T-helper 22 cell (primary cell): ENCODE data around the gene RHEB.

Experiments used
- DNase-seq: peaks from one replicate; pipeline ENCODE4 v3.0.0-alpha.2; 2020; ENCODE audit warnings: low read depth

RHEB gene

DNA sequence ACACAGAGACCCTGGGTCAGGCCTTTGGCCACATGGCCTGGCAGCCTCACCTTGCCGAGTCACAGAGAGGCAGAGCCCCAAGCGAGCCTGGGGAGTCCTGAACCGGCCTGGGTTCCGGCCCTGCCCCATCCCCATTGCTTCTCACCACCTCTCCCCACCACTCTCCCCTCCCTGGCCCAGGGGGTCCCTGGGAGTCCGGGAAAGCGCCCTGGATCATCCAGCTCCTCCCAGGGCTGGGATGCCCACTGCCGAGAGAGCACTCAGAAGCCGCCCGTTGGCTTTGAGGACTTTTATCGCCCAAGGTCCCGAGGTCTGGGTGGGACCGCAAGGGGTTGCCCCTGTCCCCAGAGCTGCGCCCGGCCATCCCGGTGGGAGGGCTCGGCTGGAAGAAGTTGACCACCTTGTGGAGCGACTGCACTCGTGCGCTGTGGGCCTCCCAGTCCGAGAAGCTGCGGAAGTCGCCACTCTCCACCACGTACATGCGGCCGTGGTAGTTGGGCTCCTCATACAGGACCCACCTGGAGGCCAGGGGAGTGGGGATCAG lies 87.9 kb downstream of the RHEB start:
- no peak for DNase-seq

DNA sequence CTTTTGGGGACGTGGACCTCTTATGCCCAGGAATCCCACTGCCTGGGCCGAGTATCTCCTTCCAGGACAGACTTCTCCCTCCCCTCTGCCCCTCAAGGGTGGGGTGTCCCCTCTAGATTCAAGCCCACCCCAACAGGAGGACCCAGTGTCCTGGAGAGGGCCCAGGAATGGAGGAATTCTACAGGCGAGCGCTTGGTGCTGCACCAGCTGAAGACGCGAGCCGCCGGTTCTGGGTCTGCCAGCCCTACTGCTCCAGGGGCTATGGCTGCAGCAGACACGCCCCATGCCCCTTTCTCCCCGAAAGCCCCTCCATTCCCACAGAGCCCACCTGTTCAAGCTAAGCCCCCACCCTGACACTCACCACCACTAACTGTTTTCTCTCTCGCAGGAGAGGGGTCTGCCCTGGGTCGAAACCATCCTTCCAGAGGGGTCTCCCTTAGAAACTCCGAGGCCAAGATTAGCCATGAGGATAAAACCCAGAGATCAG lies 88.4 kb downstream of the RHEB start:
- no peak for DNase-seq

DNA sequence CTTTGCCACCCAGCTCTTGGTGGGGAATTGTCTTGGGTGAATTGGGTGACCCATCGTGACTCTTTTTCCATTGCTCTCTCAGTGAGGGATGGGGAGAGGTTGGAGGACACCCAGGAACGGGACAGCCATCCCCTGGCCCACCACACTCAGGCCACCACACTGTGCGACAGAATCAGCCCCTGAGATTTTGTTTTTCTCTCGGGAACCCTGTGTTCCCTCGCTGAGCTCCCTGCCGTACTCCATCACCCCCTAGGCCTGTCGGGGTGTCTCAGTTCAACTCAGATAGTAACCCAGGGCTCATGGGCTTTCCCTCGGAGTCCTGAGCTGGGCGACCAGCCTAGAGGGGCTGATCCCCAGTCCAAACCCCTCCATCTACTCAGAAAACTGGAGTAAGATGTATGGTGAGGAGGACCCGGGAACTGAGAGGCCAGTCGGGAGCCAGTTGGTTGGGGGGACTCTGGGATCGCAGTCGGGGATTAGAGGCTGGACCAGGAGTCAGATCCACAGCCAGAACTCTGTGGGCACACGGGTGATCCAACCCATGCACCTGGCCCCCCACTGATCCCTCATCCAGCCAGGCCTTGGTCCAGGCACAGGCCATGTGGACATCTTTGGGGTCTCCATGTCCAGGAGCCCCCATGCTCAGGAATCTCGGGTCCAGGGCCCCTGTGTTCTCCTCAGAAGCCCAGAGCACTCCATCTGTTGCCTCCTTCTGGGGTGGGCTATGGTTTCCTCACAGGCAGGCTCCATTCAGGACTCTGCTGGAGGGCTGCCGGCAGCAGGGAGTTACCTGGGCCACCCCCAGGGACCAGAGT lies 89.1 kb downstream of the RHEB start:
- DNase-seq = no peak

DNA sequence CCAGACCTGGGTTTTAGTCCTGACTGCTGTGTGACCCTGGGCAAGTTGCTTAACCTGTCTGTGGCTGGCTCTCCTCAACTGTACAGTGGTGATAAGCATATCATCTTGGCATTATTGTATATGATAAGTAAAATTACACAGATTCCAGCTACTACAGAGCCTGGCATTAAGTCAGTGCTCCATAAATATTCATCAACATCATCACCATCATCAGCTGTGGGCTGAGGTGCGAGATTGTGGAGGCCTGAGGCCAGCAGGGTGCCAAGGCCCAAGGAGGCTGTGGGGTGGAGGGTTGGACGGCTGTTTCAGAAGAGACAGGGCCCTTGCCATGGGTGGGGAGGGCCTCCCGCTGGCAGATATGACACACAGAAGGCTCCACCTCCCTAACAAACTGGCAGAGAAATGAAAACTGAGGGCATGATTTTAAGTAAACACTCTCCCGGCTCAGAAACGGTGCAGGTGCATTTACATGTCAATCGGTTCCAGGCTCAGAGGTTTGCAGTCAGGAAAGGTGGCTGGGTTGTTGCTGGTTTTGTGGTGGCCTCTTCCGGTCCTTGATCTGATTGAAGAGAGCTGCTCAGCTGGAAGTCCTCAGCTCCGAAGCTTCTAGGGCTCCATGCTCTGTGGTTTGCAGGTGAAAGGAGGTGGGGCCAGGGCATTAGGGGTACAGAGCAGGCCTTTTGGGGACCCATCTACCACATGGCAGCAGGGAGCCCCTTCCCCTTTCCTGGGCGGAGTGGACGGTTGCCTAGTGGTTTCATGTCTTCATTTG lies 89.9 kb downstream of the RHEB start:
- peak; percentile 60 for DNase-seq

DNA sequence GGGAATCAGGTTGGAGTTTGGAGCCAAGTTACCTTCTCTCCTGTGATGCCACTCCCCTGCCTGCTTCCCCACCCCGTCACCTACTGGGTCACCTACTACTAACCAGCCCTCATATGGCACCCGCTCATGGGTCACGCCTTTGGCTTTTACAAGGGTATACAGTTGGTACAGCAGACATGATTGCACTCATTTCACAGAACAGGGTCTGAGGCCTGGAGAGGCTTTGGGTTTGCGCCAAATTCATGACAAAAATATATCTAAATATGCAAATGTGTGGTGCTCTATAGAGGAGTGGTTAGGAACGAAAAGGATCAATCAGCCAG lies 90.5 kb downstream of the RHEB start:
- DNase-seq = no peak

DNA sequence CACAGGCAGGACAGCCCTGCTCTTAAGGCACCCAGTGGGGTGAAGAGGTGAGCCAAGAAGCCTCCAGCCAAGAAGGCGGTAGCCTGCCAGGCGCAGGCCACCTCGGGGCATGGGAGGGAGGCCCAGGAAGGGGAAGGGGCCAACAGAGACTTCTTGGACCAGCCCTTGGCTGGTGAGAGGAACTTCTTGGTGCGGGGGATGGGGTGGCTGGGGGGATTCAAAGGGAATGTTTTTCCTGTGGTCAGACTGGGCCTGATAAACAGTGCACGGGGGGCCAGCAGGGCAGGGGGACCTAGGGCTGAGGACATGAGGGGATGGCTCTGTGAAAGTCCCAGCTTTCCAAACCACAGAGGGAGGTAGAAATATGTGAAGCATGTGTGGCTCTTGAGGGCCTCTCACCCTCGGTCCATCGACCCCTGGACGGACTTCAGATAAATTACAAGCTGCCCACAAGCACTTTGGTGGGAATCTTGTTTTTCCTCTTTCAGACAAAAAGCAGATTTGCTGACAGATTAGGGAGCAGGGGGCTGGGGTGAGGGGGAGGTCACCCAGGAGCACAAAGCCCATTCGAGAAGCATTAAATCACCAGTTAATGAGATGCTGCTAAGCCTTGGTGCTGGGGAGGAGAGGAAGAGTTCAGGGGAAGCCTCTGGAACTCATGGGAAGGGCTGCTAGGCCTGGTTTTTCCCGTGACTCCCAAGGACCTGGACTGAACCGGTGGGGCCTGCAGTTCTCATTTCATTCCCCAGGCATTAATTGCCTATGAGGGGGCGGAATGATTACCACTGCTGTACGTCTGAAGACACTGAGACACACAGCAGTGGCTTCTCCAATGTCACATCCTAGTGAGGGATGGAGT lies 91.1 kb downstream of the RHEB start:
- DNase-seq = no peak

DNA sequence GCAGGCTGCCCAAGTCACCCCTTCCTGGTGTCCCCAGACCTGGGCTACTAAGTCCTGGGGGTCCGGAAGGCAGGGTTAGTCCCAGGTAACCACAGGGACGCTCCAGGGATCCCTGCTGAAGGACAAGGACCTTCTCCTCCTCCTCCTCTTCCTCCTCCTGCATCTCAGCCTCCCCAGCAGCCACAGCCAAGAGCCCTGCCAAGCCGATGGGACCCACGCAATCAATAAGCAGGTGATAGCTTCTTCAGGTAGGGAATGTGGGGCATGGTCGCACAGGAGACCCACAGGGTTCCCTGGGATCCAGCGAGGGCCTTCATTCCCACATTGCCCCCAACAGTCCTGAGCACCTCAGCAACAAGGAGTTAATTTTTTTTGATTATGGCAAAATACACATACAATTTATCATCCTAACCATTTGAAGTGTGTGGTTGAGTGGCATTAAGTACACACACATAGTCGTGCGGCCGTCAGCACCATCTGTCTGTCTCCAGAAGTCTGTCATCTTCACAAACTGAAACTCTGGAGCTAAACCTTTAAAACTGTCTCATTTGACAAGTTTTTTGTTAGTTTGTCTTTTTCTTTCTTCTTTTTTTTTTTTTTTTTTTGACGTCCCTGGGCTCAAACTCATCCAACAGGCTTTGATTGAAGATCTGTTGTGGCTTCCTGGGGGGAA lies 91.9 kb downstream of the RHEB start:
- no peak for DNase-seq

DNA sequence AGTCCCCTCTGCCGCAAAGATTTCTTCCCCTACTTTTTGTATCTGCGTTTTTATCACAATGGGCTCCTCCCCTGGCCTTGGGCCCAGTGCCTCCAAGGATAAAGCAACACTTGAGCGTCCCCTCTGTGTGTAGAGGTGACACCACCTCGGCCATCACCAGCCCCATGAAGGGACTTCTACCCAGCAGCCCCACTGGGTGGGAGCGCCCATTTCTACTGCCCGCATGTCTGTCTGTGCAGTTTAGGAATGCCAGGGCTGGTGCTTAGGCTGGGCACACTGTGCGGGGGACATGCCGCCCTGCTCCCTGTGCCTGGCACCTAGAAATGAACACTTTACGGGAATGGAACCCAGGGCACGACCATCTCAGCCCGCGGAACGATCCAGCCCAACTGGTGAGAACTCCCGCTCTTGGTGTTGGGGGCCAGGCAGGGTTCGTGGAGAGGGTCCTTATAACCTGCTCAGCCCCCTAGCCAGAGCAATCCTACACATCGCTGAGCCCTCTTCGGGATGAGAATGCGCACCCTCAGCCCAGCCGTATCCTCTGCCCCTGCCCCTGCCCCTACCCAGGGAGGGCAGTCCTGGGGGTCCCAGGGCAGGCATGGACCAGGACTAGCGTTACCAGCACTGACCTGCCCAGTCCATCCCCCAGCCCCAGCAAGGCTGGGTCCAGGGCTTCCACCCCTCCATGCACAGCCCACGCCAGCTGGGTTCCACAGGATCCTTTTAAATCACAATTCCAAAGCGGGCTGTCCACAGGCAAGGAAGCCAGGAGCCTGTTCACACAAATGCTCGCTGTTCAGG lies 92.6 kb downstream of the RHEB start:
- no peak for DNase-seq

DNA sequence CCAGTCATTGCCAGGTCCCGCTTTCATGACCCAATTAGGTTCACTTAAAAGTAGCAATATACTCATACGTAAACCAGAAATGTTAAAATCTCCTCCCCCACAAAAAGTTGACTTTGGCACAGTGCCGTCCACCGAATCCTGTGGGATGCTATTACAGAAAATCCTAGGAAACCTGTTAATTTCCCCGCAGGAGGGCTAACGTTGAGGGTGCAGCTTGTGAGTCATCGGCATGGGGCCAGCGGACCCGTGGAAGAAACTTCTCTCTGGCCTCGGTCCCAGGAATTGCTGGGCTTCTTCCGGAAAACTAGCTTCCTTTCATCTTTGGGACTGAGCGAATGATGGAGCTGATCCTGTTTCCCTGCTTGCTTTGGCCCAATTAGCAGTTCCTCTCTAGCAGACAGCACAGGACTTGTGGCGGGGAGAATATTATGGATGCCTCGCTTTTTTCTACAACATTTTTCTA lies 93.2 kb downstream of the RHEB start:
- DNase-seq = no peak

DNA sequence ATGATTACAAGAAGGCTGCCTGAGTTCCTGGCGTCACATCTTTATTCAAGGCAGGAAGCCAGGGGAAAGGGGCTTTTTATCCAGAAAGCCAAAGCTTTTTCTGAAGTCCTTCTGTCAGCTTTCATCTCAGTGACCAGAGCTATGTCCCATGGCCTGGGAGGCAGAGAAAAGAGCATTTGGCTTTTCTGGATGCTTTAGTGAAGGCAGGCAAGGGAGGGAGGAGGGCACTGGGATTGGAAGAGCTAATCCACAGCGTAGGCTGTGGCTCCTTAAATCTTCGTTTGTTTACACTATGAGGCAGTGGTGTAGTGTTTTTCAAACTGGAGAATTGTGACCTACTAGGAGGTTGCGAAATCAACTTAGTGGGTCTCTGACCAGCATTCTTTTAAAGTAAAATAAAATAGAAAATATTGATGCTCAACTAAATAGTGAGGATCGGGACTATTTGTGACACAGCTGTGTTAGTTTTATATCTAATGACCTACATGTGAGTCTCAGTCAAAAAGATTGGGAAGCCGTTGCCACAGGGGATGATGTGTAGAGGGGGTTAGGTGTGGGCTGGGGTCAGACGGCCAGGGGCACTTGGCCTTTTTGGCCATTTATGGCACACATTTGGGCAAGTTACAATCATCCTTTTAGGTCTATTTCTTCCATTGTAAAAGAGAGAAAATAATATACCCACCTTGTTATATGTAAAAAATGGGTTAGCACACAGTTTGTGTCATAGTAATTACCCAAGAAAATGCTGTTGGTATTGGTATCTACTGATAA lies 93.8 kb downstream of the RHEB start:
- DNase-seq = no peak

DNA sequence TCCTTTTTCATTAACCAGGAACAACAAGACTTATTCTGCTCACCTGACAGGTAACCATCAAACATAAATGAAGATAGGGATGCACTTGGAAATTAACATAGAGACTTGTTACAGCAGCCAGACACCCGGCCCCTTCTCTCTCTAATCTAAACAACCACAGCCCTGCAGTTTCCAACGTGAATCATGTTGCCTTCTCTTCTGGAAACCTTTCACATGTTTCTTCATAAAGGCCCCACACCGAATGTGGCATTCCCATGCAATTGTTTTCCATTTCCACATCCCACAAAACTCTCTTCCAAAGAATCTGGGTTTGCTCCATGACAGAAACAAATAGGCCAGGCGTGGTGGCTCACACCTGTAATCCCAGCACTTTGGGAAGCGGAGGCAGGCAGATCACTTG lies 94.9 kb downstream of the RHEB start:
- no peak for DNase-seq

DNA sequence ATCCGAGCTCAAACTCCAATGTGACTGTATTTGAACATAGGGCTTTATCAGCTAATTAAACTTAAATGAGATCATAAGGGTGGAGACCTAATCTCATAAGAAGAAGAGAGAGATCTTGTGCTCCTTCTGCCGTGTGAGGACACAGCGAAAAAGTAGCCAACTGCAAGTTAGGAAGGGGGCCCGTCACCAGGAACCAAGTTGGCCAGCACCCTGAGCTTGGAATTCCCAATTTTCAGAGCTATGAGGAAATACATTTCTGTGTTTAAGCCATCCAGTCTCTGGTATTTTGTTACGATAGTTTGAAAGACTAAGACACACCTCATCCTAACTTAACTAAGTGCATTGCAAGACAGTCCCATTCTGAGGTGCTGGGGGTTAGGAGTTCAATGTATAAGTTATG lies 95.8 kb downstream of the RHEB start:
- DNase-seq = no peak

DNA sequence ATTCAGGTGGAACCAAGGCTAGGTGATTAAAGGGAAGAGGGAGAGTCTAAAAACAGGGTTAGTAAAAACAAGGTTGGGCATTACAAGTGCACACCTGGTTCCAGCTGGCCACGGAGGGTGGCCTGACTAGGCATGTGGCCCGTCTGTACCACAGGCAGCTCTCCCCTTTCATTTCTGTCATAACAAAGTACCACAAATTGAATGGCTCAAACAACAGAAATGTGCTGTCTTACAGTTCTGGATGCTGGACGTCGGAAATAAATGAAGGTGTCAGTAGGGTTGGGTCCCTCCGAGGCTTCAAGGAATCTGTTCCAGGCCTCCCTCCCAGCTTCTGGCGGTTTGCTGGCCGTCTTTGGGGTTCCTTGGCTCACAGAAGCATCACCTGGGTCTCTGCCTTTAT lies 96.5 kb downstream of the RHEB start:
- DNase-seq = no peak

DNA sequence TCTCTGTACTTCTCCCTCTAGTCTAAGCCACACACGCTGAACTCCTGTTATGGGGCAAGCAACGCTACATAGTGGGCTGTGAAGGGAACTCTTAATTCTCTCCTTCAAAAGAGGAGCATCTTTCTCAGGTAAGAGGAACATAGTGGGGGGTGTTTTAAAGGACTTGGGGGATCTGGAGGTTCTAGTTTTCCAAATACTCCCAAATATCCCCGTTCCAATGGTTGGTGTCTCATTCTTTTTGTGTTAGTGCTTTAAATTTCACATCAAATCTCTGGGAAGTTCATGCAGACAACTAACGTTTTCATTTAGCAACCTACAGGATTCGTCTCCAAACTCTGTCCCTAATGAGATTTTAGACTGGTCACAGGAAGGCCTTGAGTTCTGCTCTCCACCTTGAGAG lies 97.5 kb downstream of the RHEB start:
- DNase-seq = no peak

DNA sequence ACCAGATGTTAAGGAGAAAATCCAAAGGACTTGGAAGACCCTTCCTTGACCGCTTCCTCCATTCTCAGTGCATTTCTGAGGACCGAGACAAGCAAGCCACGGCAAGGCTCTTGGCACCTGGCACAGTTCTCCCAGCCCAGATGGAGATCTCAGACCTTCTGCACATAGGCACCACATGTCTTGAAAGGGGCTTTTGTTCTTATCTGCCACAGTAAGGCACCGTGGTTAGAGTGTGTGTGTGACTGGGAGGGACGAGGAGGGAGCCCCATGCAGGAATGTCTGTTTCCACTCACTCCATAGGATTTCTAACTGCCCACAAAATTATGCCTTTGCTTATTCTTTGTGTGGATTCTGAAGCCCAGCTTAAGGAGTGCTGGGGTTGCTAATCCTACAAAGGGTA lies 99.6 kb downstream of the RHEB start:
- DNase-seq = no peak

DNA sequence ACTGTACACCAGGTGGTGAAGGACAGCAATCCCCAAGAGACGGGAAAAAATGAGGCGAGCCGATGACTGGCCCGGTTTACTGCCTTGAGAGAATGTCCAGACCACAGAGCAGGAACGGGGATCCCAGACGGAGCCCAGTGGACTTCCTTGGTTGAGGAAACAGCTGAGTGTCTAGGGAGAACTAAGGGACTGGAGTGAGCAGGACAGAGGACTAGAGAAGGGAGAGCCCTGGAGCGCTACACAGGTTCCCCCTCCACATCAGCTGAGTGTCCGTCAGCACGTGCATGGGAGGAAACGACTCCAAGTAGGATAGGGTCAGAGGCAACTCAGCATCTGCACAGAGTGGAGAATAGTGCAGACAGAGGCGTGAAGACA lies 102.8 kb downstream of the RHEB start:
- no peak for DNase-seq

DNA sequence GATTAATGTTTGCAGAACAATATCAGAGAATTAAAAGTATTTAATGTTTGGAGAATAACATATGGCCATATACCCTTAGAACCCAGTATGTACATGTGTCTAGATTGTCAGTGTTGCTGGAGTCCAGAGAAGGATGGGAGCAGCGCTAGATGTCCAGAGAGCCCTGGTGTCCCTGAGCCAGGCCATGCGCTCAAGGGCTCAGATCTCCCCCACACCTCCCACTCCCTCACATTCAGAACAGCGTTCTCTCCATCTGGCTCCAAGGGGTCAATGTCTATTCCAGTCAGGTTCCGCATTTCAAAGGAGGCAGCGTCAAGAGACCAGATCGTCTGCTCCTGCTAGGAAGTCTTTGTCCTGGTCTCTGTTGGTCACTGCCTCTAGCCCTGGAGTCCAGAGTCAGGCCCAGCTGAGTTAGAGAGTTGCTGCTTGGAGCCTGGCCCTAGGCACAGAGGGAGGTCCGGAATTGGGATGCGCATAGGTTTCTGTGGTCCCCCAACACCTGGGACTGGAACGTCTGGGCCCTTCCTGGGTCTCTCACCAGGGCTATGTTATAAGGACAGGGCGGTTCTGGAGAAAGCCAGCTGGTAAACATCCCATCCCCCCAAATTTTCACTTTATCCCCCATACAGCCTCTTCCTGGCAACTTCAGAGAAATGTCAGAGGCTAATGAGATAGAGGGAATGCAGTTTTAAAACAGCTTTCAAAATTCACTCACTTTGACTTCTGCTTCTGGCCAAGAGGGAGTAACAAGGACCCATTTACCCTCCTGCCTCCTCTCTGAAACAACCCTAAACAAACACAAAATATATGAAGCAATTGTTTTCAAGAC lies 103.4 kb downstream of the RHEB start:
- no peak for DNase-seq
